SIG-M5 treated with dmso at 0.1 percent for 504 hours (cell line): ENCODE measurements around the gene GAL3ST3.

Experiments used
- DNase-seq: peaks from one replicate; lab custom pipeline; 2025; ENCODE audit not compliant: unreplicated experiment; lab: John Stamatoyannopoulos, UW

The GAL3ST3 gene

GRCh38 chr11:66069715-66070603, 21.0 kb upstream of the GAL3ST3 start, which contains the start of gene PACS1:
Gene PACS1, plus strand, starts transcription at chr11:66070272. Its CDS starts 215 bp downstream, at chr11:66070487.
- peak; percentile 76 for DNase-seq

GRCh38 chr11:66068923-66069714, 20.2 kb upstream of the GAL3ST3 start:
- peak; percentile 31 for DNase-seq

GRCh38 chr11:66068154-66068821, 19.3 kb upstream of the GAL3ST3 start:
- DNase-seq, result peak; percentile 54

GRCh38 chr11:66067640-66068039, 18.7 kb upstream of the GAL3ST3 start:
- no peak for DNase-seq

GRCh38 chr11:66066751-66067150, 17.8 kb upstream of the GAL3ST3 start:
- DNase-seq, result no peak

- no peak for DNase-seq
Observed at GRCh38 chr11:66064571-66064970, 15.6 kb upstream of the GAL3ST3 start.

- DNase-seq, result no peak
Observed at GRCh38 chr11:66063900-66064299, 14.9 kb upstream of the GAL3ST3 start.

- no peak for DNase-seq
Observed at GRCh38 chr11:66062408-66062807, 13.4 kb upstream of the GAL3ST3 start.

GRCh38 chr11:66061268-66061667, 12.3 kb upstream of the GAL3ST3 start:
- no peak for DNase-seq

GRCh38 chr11:66059966-66060680, 11.2 kb upstream of the GAL3ST3 start:
- no peak for DNase-seq

- DNase-seq, result no peak
Observed at GRCh38 chr11:66056501-66056900, 7.5 kb upstream of the GAL3ST3 start.

- DNase-seq, result no peak
Observed at GRCh38 chr11:66055021-66055420, 6.1 kb upstream of the GAL3ST3 start.

- no peak for DNase-seq
Observed at GRCh38 chr11:66052664-66052982, 3.7 kb upstream of the GAL3ST3 start.

GRCh38 chr11:66051766-66052663, 3.1 kb upstream of the GAL3ST3 start, which contains the start of gene SF3B2:
Gene SF3B2, plus strand, starts transcription at chr11:66052364. Its CDS starts 21 bp downstream, at chr11:66052385.
- peak; percentile 98 for DNase-seq

- DNase-seq, result no peak
Observed at GRCh38 chr11:66051371-66051765, 2.4 kb upstream of the GAL3ST3 start.

- no peak for DNase-seq
Observed at GRCh38 chr11:66050581-66051231, 1.7 kb upstream of the GAL3ST3 start.

- no peak for DNase-seq
Observed at GRCh38 chr11:66047541-66048365, 1.2 kb downstream of the GAL3ST3 start.

- DNase-seq, result no peak
Observed at GRCh38 chr11:66046901-66047300, 2.1 kb downstream of the GAL3ST3 start.
